Progenitor cell of endocrine pancreas (in vitro differentiated cells): ENCODE measurements around the gene MRAS. TPM values are rescaled to one million over a fixed set of nuclear protein-coding genes. Genes with fewer than 3 reads are reported as not detected.

Experiments used
- DNase-seq: peaks from one replicate; pipeline ENCODE4 v3.0.0; 2021; ENCODE audit warnings: low spot score; ENCODE audit not compliant: unreplicated experiment
- H3K27ac Mint-ChIP-seq: 2 replicates; pipeline ENCODE4 v1.8.0; 2021; ENCODE audit warnings: mild to moderate bottlenecking, moderate library complexity, mixed read lengths
- H3K27me3 Mint-ChIP-seq: 2 replicates; pipeline ENCODE4 v1.8.0; 2021; ENCODE audit warnings: mixed read lengths
- H3K36me3 Mint-ChIP-seq: 2 replicates; pipeline ENCODE4 v1.8.0; 2022; ENCODE audit warnings: mixed read lengths; ENCODE audit not compliant: insufficient read depth
- H3K4me1 Mint-ChIP-seq: 2 replicates; pipeline ENCODE4 v1.8.0; 2021; ENCODE audit warnings: low read depth, mixed read lengths
- H3K4me3 Mint-ChIP-seq: 2 replicates; pipeline ENCODE4 v1.8.0; 2021; ENCODE audit warnings: low read depth, mild to moderate bottlenecking, moderate library complexity, mixed read lengths
- H3K9me3 Mint-ChIP-seq: 2 replicates; pipeline ENCODE4 v1.8.0; 2021; ENCODE audit warnings: low read depth, mixed read lengths
- CTCF ChIP-seq: fragments of 200-600 bp; sonication (generic); IDR thresholded peaks from one replicate; pipeline ENCODE4 v1.5.0; 2021; ENCODE audit warnings: antibody characterized with exemption, mild to moderate bottlenecking; ENCODE audit not compliant: unreplicated experiment
- total RNA-seq: library from RNA; stranded (reverse); gene quantifications from 2 replicates; pipeline ENCODE4 v1.2.1, GENCODE V29; 2021

MRAS gene
- total RNA-seq, 1 donor from 2014 or later, result 27.7 TPM

- no peak overlapping the region for H3K27ac Mint-ChIP-seq
- H3K4me3 Mint-ChIP-seq, result no peak overlapping the region
- no peak for TF ChIP-seq CTCF
- H3K9me3 Mint-ChIP-seq, result no peaks in the 10 kb centered on the region
- H3K4me1 Mint-ChIP-seq, result peaks cover 14% of the 10 kb centered on the region
- H3K36me3 Mint-ChIP-seq, result no peaks in the 10 kb centered on the region
- no peak for DNase-seq
- H3K27me3 Mint-ChIP-seq, result no peaks in the 10 kb centered on the region
Observed at GRCh38 chr3:138359148-138359918, 11.0 kb downstream of the MRAS start.

- Mint-ChIP-seq H3K4me1 (peaks cover 14% of the 10 kb centered on the region), H3K36me3 (no peaks in the 10 kb centered on the region)
Observed at GRCh38 chr3:138359919-138360868, 11.8 kb downstream of the MRAS start.

GRCh38 chr3:138360869-138361525 is 12.6 kb downstream of the MRAS start:
- Mint-ChIP-seq H3K4me3 (no peak overlapping the region), H3K36me3 (no peaks in the 10 kb centered on the region), H3K27me3 (no peaks in the 10 kb centered on the region), H3K9me3 (no peaks in the 10 kb centered on the region), H3K27ac (peak overlapping the region; percentile 34), H3K4me1 (peaks cover 14% of the 10 kb centered on the region)
- TF ChIP-seq CTCF, result no peak
- no peak for DNase-seq

More at GRCh38 chr3:138359919-138360868, 11.8 kb downstream of the MRAS start:
- DNase-seq, result no peak
- Mint-ChIP-seq H3K4me3 (no peak overlapping the region), H3K27me3 (no peaks in the 10 kb centered on the region), H3K9me3 (no peaks in the 10 kb centered on the region), H3K27ac (no peak overlapping the region)
- no peak for TF ChIP-seq CTCF

- no peak for DNase-seq
- Mint-ChIP-seq H3K27ac (peak overlapping the region; percentile 34), H3K9me3 (no peaks in the 10 kb centered on the region), H3K36me3 (no peaks in the 10 kb centered on the region), H3K4me1 (peaks cover 14% of the 10 kb centered on the region), H3K4me3 (no peak overlapping the region), H3K27me3 (no peaks in the 10 kb centered on the region)
- TF ChIP-seq CTCF, result no peak
Observed at GRCh38 chr3:138361561-138361971, 13.2 kb downstream of the MRAS start.

GRCh38 chr3:138362538-138362937 is 14.2 kb downstream of the MRAS start:
- no peak for TF ChIP-seq CTCF
- H3K27me3 Mint-ChIP-seq, result no peaks in the 10 kb centered on the region
- no peak overlapping the region for H3K4me3 Mint-ChIP-seq
- no peaks in the 10 kb centered on the region for H3K9me3 Mint-ChIP-seq
- H3K27ac Mint-ChIP-seq, result no peak overlapping the region
- DNase-seq, result no peak
- peaks cover 14% of the 10 kb centered on the region for H3K4me1 Mint-ChIP-seq
- no peaks in the 10 kb centered on the region for H3K36me3 Mint-ChIP-seq
